ENCODE data around the gene OGFOD3.

The OGFOD3 gene

GRCh38 chr17:82353484-82353883 lies 64.9 kb downstream of the OGFOD3 start:
- H3K27me3 ChIP-seq (replicated peaks) = no peaks in the 10 kb centered on the region
- DNase-seq = no peak
- no peaks in the 10 kb centered on the region for H3K36me3 ChIP-seq (replicated peaks)
- in situ Hi-C loops (cut with HindIII; ENCODE audit: low pct_ligation_motif_present, low sequenced_read_pairs) = no loop called here
- no peak overlapping the region for H3K4me3 ChIP-seq (ENCODE audit: low read depth, low read length)
- no peak overlapping the region for H3K27ac ChIP-seq
- TF ChIP-seq CTCF (IDR thresholded peaks at IDR 0.05; ENCODE audit: low read depth, low read length, missing control alignments) = no peak

GRCh38 chr17:82351713-82352488 lies 66.5 kb downstream of the OGFOD3 start:
- Histone ChIP-seq H3K4me3 (ENCODE audit: low read depth, low read length) (no peak overlapping the region), H3K27me3 (replicated peaks) (no peaks in the 10 kb centered on the region), H3K36me3 (replicated peaks) (no peaks in the 10 kb centered on the region), H3K27ac (no peak overlapping the region)
- peak; percentile 87 for DNase-seq
- in situ Hi-C loops (cut with HindIII; ENCODE audit: low pct_ligation_motif_present, low sequenced_read_pairs) = no loop called here
- TF ChIP-seq CTCF (IDR thresholded peaks at IDR 0.05; ENCODE audit: low read depth, low read length, missing control alignments) = peak; percentile 94

GRCh38 chr17:82351254-82351712 lies 67.1 kb downstream of the OGFOD3 start:
- Histone ChIP-seq H3K27me3 (replicated peaks) (no peaks in the 10 kb centered on the region), H3K4me3 (ENCODE audit: low read depth, low read length) (no peak overlapping the region), H3K36me3 (replicated peaks) (no peaks in the 10 kb centered on the region), H3K27ac (no peak overlapping the region)
- no peak for DNase-seq
- in situ Hi-C loops (cut with HindIII; ENCODE audit: low pct_ligation_motif_present, low sequenced_read_pairs) = no loop called here
- TF ChIP-seq CTCF (IDR thresholded peaks at IDR 0.05; ENCODE audit: low read depth, low read length, missing control alignments) = no peak

- no peak for DNase-seq
- in situ Hi-C loops (cut with HindIII; ENCODE audit: low pct_ligation_motif_present, low sequenced_read_pairs) = no loop called here
- H3K27me3 ChIP-seq (replicated peaks) = no peaks in the 10 kb centered on the region
- no peaks in the 10 kb centered on the region for H3K36me3 ChIP-seq (replicated peaks)
- H3K4me3 ChIP-seq (ENCODE audit: low read depth, low read length) = no peak overlapping the region
- TF ChIP-seq CTCF (IDR thresholded peaks at IDR 0.05; ENCODE audit: low read depth, low read length, missing control alignments) = no peak
- H3K27ac ChIP-seq = no peak overlapping the region
These were observed 68.0 kb downstream of the OGFOD3 start for GRCh38 chr17:82350182-82351030.

GRCh38 chr17:82349287-82349701 lies 69.1 kb downstream of the OGFOD3 start:
- no peaks in the 10 kb centered on the region for H3K36me3 ChIP-seq (replicated peaks)
- no peak for DNase-seq
- in situ Hi-C loops (cut with HindIII; ENCODE audit: low pct_ligation_motif_present, low sequenced_read_pairs) = loop anchor here (10.0 kb wide), 1 partner anchor 66 kb away; the partner anchor contains the start of genes HEXD and OGFOD3
- H3K4me3 ChIP-seq (ENCODE audit: low read depth, low read length) = no peak overlapping the region
- no peaks in the 10 kb centered on the region for H3K27me3 ChIP-seq (replicated peaks)
- TF ChIP-seq CTCF (IDR thresholded peaks at IDR 0.05; ENCODE audit: low read depth, low read length, missing control alignments) = no peak
- no peak overlapping the region for H3K27ac ChIP-seq
